ENCODE results near the gene MSANTD1.

The MSANTD1 gene

DNA sequence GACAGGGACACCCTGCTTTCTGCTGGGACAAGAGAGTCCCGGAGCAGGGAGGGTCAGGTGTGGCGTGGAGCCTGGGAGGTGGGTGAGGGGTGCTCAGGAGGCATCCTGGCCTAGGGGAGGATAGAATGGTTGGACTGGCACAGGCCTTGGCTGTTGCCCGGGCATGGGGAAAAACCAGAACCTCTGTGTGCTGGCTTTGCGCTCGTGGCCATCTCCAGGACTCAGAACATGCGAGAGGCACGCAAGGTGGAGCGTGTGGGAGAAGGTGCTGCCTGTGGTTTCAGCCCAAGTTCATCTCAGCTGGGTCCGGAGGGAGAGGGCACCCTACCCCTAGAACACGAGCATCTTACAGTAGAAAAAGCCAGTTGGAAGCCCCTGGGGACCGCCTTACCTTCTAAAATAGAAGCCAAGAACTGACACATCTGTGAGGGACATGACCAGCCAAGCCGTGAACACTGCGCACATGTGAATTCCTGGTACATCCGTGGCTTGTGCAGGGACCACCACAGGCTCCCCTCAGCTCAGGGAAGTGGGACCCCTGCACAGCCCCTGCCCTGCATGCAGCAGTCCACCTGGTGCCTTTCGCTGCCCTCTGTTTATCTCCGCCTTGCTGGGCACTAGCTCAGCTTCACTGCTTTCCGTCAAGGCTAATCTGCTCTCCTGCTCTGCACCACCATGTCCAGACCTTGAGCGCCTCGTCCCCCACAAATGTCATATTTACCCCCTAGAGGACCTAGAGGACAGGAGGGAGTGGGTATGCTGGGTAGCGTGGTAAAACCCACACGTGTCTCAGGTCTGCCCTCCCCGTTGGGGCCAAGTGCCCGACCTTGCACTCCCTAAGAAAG is 13.5 kb downstream of the MSANTD1 start:
- DNase-seq (ENCODE audit: low read depth in 2 of 3, low spot score in 2 of 3) = no peak

DNA sequence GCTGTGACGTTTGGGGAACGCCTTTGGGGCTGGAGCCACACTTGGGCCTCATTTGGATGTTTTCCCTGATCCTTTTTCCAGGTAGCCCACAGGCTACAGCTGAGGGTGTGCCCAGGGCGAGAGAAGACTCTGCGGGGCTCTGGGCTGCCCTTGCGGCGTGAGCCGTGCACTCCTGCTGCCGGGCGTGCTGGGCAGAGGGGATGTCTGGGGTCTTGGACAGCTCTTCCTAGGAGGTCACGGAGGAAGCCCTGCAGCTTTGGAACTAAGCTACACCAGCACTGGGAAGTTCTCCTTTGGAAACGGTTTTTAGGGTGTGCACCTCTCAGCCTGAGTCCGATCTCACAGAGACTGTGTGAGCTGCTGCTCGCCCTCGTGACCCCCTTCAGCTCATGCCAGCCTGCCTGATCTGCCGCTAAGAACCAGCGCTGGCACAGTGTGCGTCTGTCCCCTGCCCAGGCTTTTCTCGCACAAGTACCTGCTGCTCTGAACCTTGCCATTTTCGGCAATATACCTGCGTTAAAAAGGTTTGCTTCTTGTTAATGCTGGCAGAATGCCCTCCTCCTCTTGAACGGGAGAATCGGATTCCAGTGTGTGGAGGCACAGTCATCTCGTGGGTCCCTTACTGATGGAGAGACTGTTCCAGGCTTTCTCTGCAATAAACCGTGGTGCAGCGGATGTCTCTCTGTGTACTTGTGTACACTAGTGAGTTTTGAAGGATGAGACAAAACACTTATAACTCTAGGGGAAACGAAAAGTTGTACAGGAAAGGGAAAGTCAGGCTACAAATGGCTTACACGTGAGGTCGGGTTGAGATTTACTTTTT is 14.3 kb downstream of the MSANTD1 start:
- DNase-seq (ENCODE audit: low read depth in 2 of 3, low spot score in 2 of 3) = no peak

DNA sequence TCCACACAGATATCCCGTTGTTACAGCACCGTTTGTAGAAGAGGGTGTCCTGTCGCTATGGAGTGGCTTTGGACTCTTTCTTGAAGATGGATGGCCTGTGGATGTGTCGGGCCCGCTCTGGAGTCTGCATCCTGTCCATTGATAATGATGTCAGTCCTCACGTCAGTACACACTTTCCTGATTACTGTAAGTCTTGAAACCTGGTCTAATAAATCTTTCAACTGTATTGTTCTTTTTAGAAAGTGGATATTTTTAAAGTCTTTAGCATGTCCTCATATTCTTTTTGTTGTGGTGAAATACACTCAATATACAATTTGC is 14.9 kb downstream of the MSANTD1 start:
- DNase-seq (ENCODE audit: low read depth in 2 of 3, low spot score in 2 of 3) = no peak

- no peak for DNase-seq (ENCODE audit: low read depth in 2 of 3, low spot score in 2 of 3)
Observed at GRCh38 chr4:3266076-3266475, 17.1 kb downstream of the MSANTD1 start.

DNA sequence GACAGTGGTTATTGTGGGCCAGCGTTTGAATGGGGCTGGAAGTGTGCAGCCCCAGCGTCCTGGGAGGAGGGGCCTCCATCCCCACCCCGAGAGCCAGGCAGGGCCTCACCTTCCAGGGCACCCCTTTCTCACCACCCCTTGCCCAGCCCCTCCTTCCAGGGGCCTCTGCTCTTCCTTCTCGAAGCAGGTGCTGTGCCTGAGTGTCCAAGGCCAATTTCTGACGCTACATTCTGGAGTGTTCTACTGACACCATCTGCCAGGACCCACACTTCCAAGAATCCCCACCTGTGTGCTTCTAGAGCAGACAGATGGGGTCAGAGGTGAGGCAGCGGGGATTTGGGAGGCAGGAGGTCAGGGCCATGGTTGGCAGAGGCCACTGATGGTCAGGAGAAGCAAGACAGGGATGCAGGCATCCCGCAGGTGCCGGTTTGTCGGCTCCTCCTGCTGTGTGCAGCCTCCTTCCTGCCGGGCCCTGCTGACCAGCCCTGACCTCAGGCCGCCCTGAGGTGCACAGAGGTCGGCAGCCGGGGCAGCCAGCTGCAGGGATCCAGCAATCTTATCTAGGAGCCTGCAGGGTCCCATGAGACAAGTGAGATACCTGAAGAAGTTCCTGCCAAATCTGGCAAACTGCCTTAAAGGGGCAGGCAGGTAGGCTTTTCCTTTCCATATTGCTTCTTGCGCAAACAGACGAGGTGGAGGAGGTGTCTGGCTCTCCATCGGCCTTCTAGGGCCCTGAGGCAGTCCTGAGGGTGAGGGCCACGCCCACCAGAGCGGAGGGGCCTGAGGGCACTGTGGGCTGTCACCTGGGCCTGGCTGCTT is 18.8 kb downstream of the MSANTD1 start:
- no peak for DNase-seq (ENCODE audit: low read depth in 2 of 3, low spot score in 2 of 3)

GRCh38 chr4:3268395-3269104 is 19.6 kb downstream of the MSANTD1 start:
- DNase-seq (ENCODE audit: low read depth in 2 of 3, low spot score in 2 of 3) = no peak

DNA sequence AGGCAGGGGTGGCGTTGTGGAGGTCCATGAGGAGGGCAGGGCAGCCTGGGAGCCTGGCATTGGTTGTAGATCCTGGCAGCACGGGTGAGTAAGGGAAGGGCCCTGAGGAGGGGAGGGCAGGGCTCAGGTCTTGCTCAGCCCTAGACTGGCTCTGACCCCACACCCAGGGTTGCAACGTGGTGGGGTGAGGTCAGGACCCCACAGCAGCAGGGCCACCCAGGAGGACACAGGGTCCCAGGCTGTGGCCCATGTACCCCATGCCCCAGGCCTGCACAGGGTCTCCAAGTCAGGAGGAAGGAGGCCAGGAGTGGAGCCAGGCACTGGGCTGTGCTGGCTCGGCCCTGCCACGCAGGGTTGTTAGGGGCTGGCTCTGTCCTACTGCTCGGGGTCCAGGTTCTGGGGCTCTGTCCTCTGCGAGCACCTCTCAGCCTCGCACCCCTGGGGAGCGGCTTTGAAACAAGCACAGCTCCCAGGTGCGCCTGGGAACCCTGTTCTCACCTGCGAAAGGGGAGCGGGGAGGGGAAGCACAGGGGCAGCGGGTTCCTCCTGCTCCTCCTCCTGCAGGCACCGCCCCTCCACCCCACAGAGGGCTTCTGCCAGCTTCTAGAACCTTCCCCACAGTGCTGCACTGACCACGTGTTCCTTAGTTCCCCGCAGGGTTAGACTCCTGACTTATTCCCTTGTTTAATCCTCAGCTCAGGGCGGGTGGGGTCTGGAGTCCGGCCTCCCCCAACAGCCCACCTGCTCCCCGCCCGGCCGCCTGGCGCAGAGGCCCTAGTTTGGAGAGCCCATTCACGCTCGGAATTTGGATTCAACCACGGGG is 20.4 kb downstream of the MSANTD1 start:
- no peak for DNase-seq (ENCODE audit: low read depth in 2 of 3, low spot score in 2 of 3)

DNA sequence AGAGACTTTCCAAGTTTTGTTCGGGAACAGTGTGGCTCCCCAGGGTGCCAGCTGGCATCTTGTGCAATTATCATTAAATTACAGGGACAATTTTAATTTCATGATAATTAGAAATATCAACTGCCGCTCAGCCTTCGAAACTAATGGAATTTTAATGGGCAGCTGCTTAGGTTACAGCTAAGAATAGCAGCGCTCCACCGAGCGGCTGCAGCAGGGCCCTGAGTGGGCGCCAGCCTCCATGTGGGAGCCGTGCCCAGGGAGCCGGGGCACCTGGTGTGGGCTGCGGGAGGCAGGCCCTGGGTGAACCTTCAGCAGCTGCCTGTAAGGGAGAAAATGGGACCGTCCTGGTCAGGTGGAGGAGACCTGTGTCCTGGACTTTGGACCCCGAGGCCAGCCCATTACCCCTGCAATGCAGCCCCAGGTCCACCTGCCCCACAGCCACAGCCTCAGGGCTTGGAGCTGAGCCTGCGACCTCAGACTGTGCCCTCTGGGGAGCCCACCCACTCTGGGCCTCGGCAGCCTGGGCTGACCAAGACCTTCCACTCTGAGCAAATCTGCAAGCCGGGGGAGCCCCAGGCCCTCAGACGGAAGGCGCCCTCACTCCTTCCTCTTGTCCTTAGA is 21.1 kb downstream of the MSANTD1 start:
- no peak for DNase-seq (ENCODE audit: low read depth in 2 of 3, low spot score in 2 of 3)

DNA sequence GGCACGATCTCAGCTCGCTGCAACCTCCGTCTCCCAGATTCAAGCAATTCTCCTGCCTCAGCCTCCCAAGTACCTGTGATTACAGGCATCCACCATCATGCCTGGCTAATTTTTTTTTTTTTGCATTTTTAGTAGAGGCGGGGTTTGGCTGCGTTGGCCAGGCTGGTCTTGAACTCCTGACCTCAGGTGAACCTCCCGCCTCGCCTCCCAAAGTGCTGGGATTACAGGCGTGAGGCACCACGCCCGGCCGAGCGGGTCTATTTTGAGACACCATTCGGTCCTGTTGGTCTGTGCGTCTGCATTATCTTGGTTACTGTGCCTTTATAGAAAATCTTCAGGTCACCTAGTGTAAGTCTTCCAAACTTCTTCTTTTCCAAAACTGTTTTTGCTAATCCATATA is 22.2 kb downstream of the MSANTD1 start:
- no peak for DNase-seq (ENCODE audit: low read depth in 2 of 3, low spot score in 2 of 3)

- DNase-seq (ENCODE audit: low read depth in 2 of 3, low spot score in 2 of 3) = no peak
Observed at GRCh38 chr4:3276986-3277385, 28.0 kb downstream of the MSANTD1 start.

DNA sequence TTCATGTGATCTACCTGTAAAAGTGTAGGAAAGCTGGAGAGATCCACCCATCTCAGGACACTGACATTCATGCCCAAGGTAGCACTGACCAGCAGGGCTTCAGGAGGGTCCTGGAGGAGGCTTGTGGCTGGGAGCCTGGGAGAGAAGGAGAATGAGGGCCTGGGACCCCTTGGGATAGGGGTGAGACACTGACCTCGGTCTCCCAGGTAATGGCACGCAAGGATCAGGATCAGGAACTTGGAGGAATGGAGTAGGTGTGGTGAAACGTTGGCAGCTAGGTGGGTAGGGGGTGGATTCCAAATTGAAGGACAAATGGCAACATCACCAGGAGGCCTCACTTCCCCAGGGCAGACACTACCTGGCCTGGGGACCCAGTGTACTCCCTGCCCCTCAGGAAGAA is 31.5 kb downstream of the MSANTD1 start:
- no peak for DNase-seq (ENCODE audit: low read depth in 2 of 3, low spot score in 2 of 3)

GRCh38 chr4:3283483-3283882 is 34.5 kb downstream of the MSANTD1 start:
- DNase-seq (ENCODE audit: low read depth in 2 of 3, low spot score in 2 of 3) = no peak

DNA sequence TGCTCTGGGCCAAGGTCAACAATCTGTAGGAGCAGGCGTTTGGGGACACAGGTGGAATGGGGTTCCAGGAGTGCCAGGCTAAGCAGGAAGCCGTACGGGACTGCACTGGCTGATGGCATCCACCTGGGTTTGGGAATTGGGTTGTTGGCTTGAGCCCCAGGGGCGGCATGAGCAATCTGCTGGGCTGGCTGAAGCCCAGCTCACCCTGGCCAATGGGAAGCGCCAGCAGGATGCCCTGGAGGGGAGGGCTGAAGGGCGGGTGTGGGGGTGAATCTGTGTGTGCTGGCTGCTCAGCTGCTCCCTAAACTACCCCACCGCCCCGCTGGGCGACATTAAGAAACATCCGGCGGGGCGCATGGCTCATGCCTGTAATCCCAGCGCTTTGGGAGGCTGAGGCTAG is 35.0 kb downstream of the MSANTD1 start:
- DNase-seq (ENCODE audit: low read depth in 2 of 3, low spot score in 2 of 3) = no peak

GRCh38 chr4:3284734-3285557 is 36.0 kb downstream of the MSANTD1 start:
- DNase-seq (ENCODE audit: low read depth in 2 of 3, low spot score in 2 of 3) = no peak

DNA sequence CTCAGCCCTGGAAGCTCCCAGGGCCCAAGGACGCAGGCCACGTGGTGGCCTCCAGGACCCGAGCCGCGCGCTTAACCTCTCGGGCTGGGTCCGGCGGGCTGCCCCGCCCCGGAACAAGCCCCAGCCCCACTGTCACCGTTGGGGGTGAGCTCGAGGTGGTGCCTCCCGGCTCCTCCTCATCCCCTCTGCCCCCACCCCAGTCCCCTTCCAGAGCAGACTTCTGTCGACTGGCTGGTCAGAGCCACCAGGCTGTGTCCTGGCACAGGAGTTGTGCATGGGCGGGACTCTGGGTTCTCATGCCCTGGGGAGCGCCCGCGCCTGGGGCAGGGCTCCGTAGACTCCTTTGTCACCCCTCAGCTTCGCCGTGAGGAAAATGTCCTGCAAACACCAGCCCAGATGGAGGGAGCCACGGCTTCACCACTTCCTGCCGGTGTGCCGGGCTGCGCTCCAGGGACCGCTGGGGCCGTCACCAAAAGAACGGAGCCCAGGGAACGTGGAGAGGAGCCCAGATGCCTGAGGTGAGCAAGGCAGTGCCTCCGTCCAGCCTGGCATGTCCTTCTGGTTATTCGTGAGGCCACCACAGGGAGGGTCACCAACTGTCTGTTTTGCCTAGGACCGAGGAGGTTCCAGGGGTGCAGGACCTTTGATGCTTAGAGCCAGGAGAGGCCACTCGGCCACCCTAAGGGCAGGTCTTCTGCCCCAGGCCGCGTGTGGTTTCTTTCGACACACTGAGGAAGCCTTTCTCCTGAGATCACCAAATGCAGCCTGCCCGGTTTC is 36.8 kb downstream of the MSANTD1 start:
- no peak for DNase-seq (ENCODE audit: low read depth in 2 of 3, low spot score in 2 of 3)

- DNase-seq (ENCODE audit: low read depth in 2 of 3, low spot score in 2 of 3) = no peak
Observed at GRCh38 chr4:3286335-3287175, 37.6 kb downstream of the MSANTD1 start.

- no peak for DNase-seq (ENCODE audit: low read depth in 2 of 3, low spot score in 2 of 3)
Observed at GRCh38 chr4:3287271-3287971, 38.5 kb downstream of the MSANTD1 start.

All from activated CD8-positive, alpha-beta memory T cell treated with anti-CD3 and anti-CD28 coated beads for 48 hours (primary cell).